C4-2B (cell line): ENCODE measurements around the gene UNC119.

Source experiments
- ZFX ChIP-seq: fragments of 450-650 bp; IDR thresholded peaks from 2 replicates; pipeline ENCODE4 v1.6.1; 2017
- TF ChIP-seq, protein P1 (sequence below): fragments of 450-650 bp; conservative IDR thresholded peaks from 2 replicates; pipeline ENCODE4 v1.5.1; 2017; ENCODE audit warnings: mild to moderate bottlenecking

GRCh38 chr17:28540231-28540630, 12.2 kb downstream of the UNC119 start:
- TF ChIP-seq, protein P1, sequence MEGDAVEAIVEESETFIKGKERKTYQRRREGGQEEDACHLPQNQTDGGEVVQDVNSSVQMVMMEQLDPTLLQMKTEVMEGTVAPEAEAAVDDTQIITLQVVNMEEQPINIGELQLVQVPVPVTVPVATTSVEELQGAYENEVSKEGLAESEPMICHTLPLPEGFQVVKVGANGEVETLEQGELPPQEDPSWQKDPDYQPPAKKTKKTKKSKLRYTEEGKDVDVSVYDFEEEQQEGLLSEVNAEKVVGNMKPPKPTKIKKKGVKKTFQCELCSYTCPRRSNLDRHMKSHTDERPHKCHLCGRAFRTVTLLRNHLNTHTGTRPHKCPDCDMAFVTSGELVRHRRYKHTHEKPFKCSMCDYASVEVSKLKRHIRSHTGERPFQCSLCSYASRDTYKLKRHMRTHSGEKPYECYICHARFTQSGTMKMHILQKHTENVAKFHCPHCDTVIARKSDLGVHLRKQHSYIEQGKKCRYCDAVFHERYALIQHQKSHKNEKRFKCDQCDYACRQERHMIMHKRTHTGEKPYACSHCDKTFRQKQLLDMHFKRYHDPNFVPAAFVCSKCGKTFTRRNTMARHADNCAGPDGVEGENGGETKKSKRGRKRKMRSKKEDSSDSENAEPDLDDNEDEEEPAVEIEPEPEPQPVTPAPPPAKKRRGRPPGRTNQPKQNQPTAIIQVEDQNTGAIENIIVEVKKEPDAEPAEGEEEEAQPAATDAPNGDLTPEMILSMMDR: no peak
- TF ChIP-seq ZFX: no peak
